K562 (cell line): ENCODE results near the gene RCOR3. TPM values are rescaled to one million over a fixed set of nuclear protein-coding genes. Genes with fewer than 3 reads are reported as not detected.

Source experiments
- AFF1 ChIP-seq, 2 experiments: fragments of 450-650 bp; IDR thresholded peaks; 2 replicates each; pipeline ENCODE4 v1.6.1; 2018; ENCODE audit warnings: mild to moderate bottlenecking in 2 of 2, low read depth in 1 of 2; ENCODE audit not compliant: partially characterized antibody in 2 of 2
- JUN ChIP-seq, 2 experiments: sonication (generic) in 1 of 2; formaldehyde crosslinking in 1 of 2; IDR thresholded peaks; 2 replicates each; pipeline versions ENCODE4 v1.6.1 to v1.8.0; 2012 to 2022; ENCODE audit warnings: borderline replicate concordance in 2 of 2, mild to moderate bottlenecking in 2 of 2, improper control_type of control experiment in 1 of 2, low read depth in 1 of 2, low read length in 1 of 2, missing genetic modification reagents in 1 of 2
- SIN3A ChIP-seq, 2 experiments: fragments of 150-350 bp in 1 of 2; IDR thresholded peaks; 2 replicates each; pipeline ENCODE4 v1.6.1; 2011 to 2016; ENCODE audit warnings: borderline replicate concordance in 2 of 2, low read depth in 2 of 2, low read length in 2 of 2, mild to moderate bottlenecking in 2 of 2, moderate library complexity in 2 of 2; ENCODE audit not compliant: control insufficient read depth in 1 of 2
- ZNF512 ChIP-seq: IDR thresholded peaks from 2 replicates; pipeline ENCODE4 v1.6.1; 2016; ENCODE audit warnings: missing genetic modification characterization, missing compliant biosample characterization
- polyA plus RNA-seq, 8 experiments: library from polyadenylated mRNA; depleted of rRNA in 4 of 8; stranded (reverse) in 5 of 8; unstranded in 3 of 8; fragments of >200 nt; fragmentation: Nextera tagmentation in 2 of 8; fragmentation: Illumina TruSeq in 1 of 8; extraction: Ambion mirVana in 2 of 8; extraction: Trizol in 1 of 8; gene quantifications; 2 replicates each; pipeline versions ENCODE4 v1.2.1 to v1.2.3, GENCODE V29; 2011 to 2014; ENCODE audit warnings: inconsistent platforms in 1 of 8, missing spikeins in 1 of 8
- total RNA-seq, 7 experiments: library from RNA; depleted of rRNA in 6 of 7; stranded (reverse); fragments of >200 nt in 6 of 7; fragmentation: Illumina TruSeq in 2 of 7; extraction: Trizol in 2 of 7; gene quantifications; 2 replicates each; pipeline versions ENCODE4 v1.2.1 to v1.2.3, GENCODE V29; 2011 to 2021; ENCODE audit warnings: low replicate concordance in 1 of 7

RCOR3 gene
- total and polyA plus RNA-seq, 9 of the 15 experiments (the other 6 are each of a cell fraction or from before 2014, with no cell fraction given): 9.7 to 42.7 (median 29.5) TPM

GRCh38 chr1:211259638-211260126, 516 bp downstream of the RCOR3 start (continued):
- TF ChIP-seq SIN3A (IDR thresholded peaks at IDR 0.05; ENCODE audit: borderline replicate concordance in 2 of 2, control insufficient read depth in 1 of 2, low read depth in 2 of 2, low read length in 2 of 2) (peak in 1 of 2 experiments; percentile 2; a peak in 1 of 4 replicates), ZNF512 (tag) (0 out of 2 replicates have a peak, but pooled peaks have one; percentile 54), AFF1 (IDR thresholded peaks at IDR 0.05; ENCODE audit: low read depth in 1 of 2, partially characterized antibody in 2 of 2) (peak in 1 of 2 experiments; percentile 18), JUN (IDR thresholded peaks at IDR 0.05; ENCODE audit: borderline replicate concordance, low read depth, low read length) (no peak), JUN (CRISPR knock-in tag; IDR thresholded peaks at IDR 0.05; ENCODE audit: borderline replicate concordance) (no peak)
